ENCODE data around the gene UBXN11. TPM values are rescaled to one million over a fixed set of nuclear protein-coding genes. Genes with fewer than 3 reads are reported as not detected.

The UBXN11 gene
- total and polyA plus RNA-seq, 9 donors, result 4.2 to 13.9 (median 10.2) TPM

DNA sequence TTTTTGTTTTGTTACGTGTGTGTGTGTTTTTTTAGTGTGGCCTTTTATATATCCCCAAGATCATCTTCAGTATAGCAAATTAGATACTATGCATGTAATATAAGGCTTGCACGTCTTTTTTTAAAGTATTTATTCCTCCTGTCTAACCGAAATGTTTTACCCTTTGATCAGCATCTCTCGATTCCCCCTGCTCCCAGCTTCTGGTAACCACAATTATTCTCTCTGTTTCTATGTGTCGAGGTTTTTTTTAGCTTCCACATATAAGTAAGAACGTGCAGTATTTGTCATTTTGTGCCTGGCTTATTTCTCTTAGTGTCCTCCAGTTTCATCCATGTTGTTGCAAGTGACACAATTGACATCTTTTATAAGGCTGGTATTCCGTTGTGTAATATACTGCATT is 53.7 kb downstream of the UBXN11 start:
- Histone ChIP-seq H3K36me3 (ENCODE audit: control insufficient read depth, insufficient read depth, low read length) (peaks cover 30% of the 10 kb centered on the region), H3K9me3 (replicated peaks; ENCODE audit: control insufficient read depth, low read depth, low read length) (no peaks in the 10 kb centered on the region), H3K27ac (ENCODE audit: low read length) (no peak overlapping the region), H3K4me1 (ENCODE audit: control insufficient read depth, insufficient read depth, low read length) (no peaks in the 10 kb centered on the region), H3K27me3 (ENCODE audit: control insufficient read depth, insufficient read depth, low read length) (no peaks in the 10 kb centered on the region), H3K4me3 (ENCODE audit: low read length) (no peak overlapping the region)
- WGBS (ENCODE audit: insufficient coverage), result no CpG with 5 or more reads among the region's 7 CpGs
- no peak for DNase-seq

DNA sequence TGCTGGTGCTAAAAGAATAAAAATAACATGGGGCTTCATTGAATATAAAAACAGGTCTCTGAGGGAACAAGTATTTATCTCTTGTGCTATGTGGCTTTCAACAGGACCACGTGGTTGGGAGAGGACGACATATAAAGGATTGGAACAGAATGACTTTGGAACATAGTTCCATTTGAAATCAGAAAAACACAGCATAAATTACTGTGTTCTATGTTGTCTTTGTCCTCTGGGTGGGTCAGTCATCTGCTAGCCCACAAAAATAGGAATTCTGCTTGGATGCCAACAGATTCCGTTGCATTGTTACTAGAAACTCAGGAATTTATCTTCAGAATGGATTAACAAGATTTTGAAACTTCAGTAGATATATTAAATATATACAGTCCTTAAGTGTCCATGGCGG is 66.5 kb downstream of the UBXN11 start:
- H3K9me3 ChIP-seq (replicated peaks; ENCODE audit: control insufficient read depth, low read depth, low read length), result no peaks in the 10 kb centered on the region
- H3K27ac ChIP-seq (ENCODE audit: low read length), result no peak overlapping the region
- no CpG with 5 or more reads among the region's 4 CpGs for WGBS (ENCODE audit: insufficient coverage)
- H3K27me3 ChIP-seq (ENCODE audit: control insufficient read depth, insufficient read depth, low read length), result no peaks in the 10 kb centered on the region
- peaks cover 13% of the 10 kb centered on the region for H3K36me3 ChIP-seq (ENCODE audit: control insufficient read depth, insufficient read depth, low read length)
- no peak for DNase-seq
- H3K4me3 ChIP-seq (ENCODE audit: low read length), result no peak overlapping the region
- no peaks in the 10 kb centered on the region for H3K4me1 ChIP-seq (ENCODE audit: control insufficient read depth, insufficient read depth, low read length)

DNA sequence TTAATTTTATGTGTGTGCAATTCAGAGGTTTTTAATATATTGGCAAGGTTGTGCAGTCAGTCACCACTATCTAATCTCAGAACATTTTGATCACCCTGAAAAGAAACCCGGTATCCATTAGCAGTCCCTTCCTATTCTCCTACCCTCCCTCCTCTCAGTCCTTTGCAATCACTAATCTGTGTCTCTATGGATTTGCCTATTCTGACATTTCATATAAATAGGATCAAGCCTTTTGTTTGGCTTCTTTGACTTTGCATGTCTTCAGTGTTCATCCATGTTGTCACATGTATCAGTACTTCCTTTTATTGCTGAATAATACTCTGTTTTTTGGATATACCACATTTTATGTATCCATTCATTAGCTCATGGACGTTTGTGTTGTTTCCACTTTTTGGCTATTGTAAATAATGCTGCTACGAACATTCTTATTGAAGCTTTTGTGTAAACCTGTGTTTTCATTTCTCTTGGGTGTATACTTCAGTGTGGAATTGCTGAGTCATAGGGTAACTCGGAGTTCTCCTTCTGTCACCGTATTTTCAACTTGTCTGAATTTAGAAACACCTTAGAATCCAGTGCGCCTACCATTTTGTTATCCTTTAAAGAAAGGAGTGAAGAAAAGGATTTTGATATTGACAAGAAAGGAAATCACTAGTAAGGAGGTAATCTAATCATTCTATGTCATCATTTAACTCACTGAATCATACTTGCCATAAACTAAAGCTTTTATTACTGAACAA is 69.0 kb downstream of the UBXN11 start:
- Histone ChIP-seq H3K4me1 (ENCODE audit: control insufficient read depth, insufficient read depth, low read length) (peaks cover 4% of the 10 kb centered on the region), H3K4me3 (ENCODE audit: low read length) (no peak overlapping the region), H3K36me3 (ENCODE audit: control insufficient read depth, insufficient read depth, low read length) (no peaks in the 10 kb centered on the region), H3K9me3 (replicated peaks; ENCODE audit: control insufficient read depth, low read depth, low read length) (no peaks in the 10 kb centered on the region), H3K27ac (ENCODE audit: low read length) (no peak overlapping the region), H3K27me3 (ENCODE audit: control insufficient read depth, insufficient read depth, low read length) (no peaks in the 10 kb centered on the region)
- WGBS (ENCODE audit: insufficient coverage), result no CpG with 5 or more reads among the region's 6 CpGs
- DNase-seq, result peak; percentile 16

DNA sequence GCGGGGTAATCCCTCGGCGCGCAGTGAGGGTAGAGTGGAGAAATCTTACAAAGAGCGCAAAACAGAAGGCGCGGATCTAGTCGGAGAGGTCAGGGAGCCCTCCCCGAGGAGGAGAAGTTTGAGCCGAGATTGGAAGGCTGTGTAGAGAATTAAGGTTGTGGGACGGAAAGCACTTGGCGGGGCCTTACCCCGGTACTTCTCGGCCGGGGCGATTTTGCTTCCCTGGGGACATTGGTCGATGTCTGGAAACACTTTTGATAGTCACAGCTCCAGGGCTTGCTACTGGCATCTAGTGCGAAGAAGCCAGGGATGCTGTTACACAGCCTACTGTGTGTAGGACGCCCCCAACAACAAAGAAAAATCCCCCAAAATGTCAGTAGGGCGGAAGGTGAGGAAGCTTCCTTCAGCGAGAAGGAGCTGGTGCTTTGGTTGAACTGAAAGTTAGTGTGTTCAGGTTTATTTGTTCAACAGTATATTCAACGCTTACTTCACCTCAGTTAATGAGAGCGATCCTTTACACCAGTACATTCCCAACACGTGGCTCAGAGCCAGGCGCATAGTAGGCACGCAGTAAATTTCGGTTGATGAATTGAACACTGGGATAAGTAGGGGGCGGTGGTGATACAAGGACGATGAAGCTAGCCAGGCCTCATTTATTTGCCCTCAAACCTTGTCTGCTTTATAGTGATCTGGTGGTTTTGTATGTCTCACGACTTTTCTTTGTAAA is 71.6 kb downstream of the UBXN11 start:
- peak overlapping the region; percentile 90 for H3K4me3 ChIP-seq (ENCODE audit: low read length)
- H3K36me3 ChIP-seq (ENCODE audit: control insufficient read depth, insufficient read depth, low read length), result no peaks in the 10 kb centered on the region
- DNase-seq, result peak; percentile 44
- peaks cover 4% of the 10 kb centered on the region for H3K4me1 ChIP-seq (ENCODE audit: control insufficient read depth, insufficient read depth, low read length)
- WGBS (ENCODE audit: insufficient coverage), result 2% methylated on average over 18 of the region's 30 CpGs
- H3K27me3 ChIP-seq (ENCODE audit: control insufficient read depth, insufficient read depth, low read length), result no peaks in the 10 kb centered on the region
- H3K27ac ChIP-seq (ENCODE audit: low read length), result peak overlapping the region; percentile 96
- H3K9me3 ChIP-seq (replicated peaks; ENCODE audit: control insufficient read depth, low read depth, low read length), result no peaks in the 10 kb centered on the region

DNA sequence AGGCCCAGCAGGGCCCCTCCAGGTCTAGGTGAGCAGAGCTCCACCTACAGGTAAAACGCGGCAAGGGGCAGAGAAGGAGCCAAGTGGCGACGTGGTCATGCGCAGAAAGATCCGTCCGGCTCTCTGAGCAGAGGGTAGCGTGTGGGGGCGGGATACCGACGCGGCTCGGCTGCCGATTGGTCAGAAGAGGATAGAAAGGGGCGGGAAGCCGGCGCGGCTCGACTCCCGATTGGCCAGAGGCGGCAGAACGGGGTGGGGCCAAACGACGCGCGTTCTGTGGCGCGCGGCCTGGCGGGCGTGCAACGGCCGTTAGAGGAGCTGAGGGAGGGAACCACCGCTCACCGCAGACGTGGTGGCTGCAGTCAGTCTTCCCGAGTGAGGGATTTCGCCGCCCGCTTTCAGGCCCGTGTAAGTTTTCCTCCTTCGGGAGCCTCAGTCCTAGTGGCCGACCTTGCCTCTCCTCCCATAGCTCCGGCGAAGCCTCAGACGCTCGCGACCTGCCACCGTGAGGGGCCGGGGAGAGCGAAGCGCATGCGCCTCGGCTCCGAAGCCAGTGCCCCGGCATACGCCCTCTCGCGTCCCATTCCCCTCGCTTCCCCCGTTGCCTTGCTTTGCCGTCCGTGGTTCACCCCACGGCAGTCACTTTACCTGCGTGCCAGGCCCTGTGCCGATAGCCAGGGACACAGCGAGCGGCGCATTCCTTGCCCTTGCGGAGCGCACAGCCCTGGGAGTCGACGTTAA is 72.4 kb downstream of the UBXN11 start, which contains the start of gene CEP85:
Gene CEP85, plus strand, starts transcription at position 298 of the 741 bp plus-strand sequence. CDS start 5,584 bp downstream, outside the sequence.
- Histone ChIP-seq H3K4me3 (ENCODE audit: low read length) (peak within 1 kb of the TSS; percentile 90), H3K27ac (ENCODE audit: low read length) (peak within 1 kb of the TSS; percentile 96), H3K27me3 (ENCODE audit: control insufficient read depth, insufficient read depth, low read length) (no peaks in the 10 kb centered on the region), H3K9me3 (replicated peaks; ENCODE audit: control insufficient read depth, low read depth, low read length) (no peaks in the 10 kb centered on the region), H3K4me1 (ENCODE audit: control insufficient read depth, insufficient read depth, low read length) (peaks cover 4% of the 10 kb centered on the region), H3K36me3 (ENCODE audit: control insufficient read depth, insufficient read depth, low read length) (no peaks in the 10 kb centered on the region)
- WGBS (ENCODE audit: insufficient coverage), result under 1% methylated on average over 73 of the region's 73 CpGs
- peak; percentile 98 for DNase-seq

Other genes starting within 250 kb of the UBXN11 start
- 44.8 TPM for gene TRIM63, start 239.0 kb downstream of the UBXN11 start, total RNA-seq
- 10 to 100 TPM; 25.8 to 59.2 (median 40.8) TPM for gene TRIM63, start 239.0 kb downstream of the UBXN11 start, polyA plus RNA-seq (ENCODE audit: insufficient read depth in 1 of 8, insufficient read length in 8 of 8, low replicate concordance in 1 of 8)
- 7.0 TPM for gene PDIK1L, start 194.8 kb downstream of the UBXN11 start, total RNA-seq
- 1 to 10 TPM; 5.7 to 9.1 (median 6.5) TPM for gene PDIK1L, start 194.8 kb downstream of the UBXN11 start, polyA plus RNA-seq (ENCODE audit: insufficient read depth in 1 of 8, insufficient read length in 8 of 8, low replicate concordance in 1 of 8)
- 0.93 TPM for gene FAM110D, start 147.6 kb downstream of the UBXN11 start, total RNA-seq
- gene FAM110D, start 147.6 kb downstream of the UBXN11 start, polyA plus RNA-seq (ENCODE audit: insufficient read depth in 1 of 8, insufficient read length in 8 of 8, low replicate concordance in 1 of 8), result 1 to 10 TPM in 1 of 8 donors, under 1 TPM in 7; 0.71 to 1.0 (median 0.90) TPM
- not detected for gene C1orf232, start 137.7 kb downstream of the UBXN11 start, total RNA-seq
- gene C1orf232, start 137.7 kb downstream of the UBXN11 start, polyA plus RNA-seq (ENCODE audit: insufficient read depth in 1 of 8, insufficient read length in 8 of 8, low replicate concordance in 1 of 8), result not detected
- 20.7 TPM for gene ZNF593, start 136.7 kb downstream of the UBXN11 start, total RNA-seq
- 10 to 100 TPM; 18.7 to 25.8 (median 19.3) TPM for gene ZNF593, start 136.7 kb downstream of the UBXN11 start, polyA plus RNA-seq (ENCODE audit: insufficient read depth in 1 of 8, insufficient read length in 8 of 8, low replicate concordance in 1 of 8)
- gene ZNF593OS, start 134.8 kb downstream of the UBXN11 start, total RNA-seq, result 0.31 TPM
- gene ZNF593OS, start 134.8 kb downstream of the UBXN11 start, polyA plus RNA-seq (ENCODE audit: insufficient read depth in 1 of 8, insufficient read length in 8 of 8, low replicate concordance in 1 of 8), result 1 to 10 TPM in 4 of 8 donors, under 1 TPM in 4; 0.49 to 1.6 (median 0.95) TPM
- gene CNKSR1, start 129.1 kb downstream of the UBXN11 start, total RNA-seq, result 1.2 TPM
- gene CNKSR1, start 129.1 kb downstream of the UBXN11 start, polyA plus RNA-seq (ENCODE audit: insufficient read depth in 1 of 8, insufficient read length in 8 of 8, low replicate concordance in 1 of 8), result 1 to 10 TPM in 7 of 8 donors, under 1 TPM in 1; 0.81 to 5.2 (median 2.2) TPM
- not detected for gene CATSPER4, start 116.0 kb downstream of the UBXN11 start, total RNA-seq
- gene CATSPER4, start 116.0 kb downstream of the UBXN11 start, polyA plus RNA-seq (ENCODE audit: insufficient read depth in 1 of 8, insufficient read length in 8 of 8, low replicate concordance in 1 of 8), result under 1 TPM in 1 of 8 donors, not detected in 7; 0.06 TPM
- gene CEP85, start 72.4 kb downstream of the UBXN11 start, total RNA-seq, result 18.0 TPM
- gene CEP85, start 72.4 kb downstream of the UBXN11 start, polyA plus RNA-seq (ENCODE audit: insufficient read depth in 1 of 8, insufficient read length in 8 of 8, low replicate concordance in 1 of 8), result 10 to 100 TPM; 20.5 to 26.3 (median 22.0) TPM
- 12.2 TPM for gene SH3BGRL3, start 26.6 kb downstream of the UBXN11 start, total RNA-seq
- 10 to 100 TPM; 53.0 to 85.2 (median 61.9) TPM for gene SH3BGRL3, start 26.6 kb downstream of the UBXN11 start, polyA plus RNA-seq (ENCODE audit: insufficient read depth in 1 of 8, insufficient read length in 8 of 8, low replicate concordance in 1 of 8)
- gene CD52, start 11.3 kb upstream of the UBXN11 start, total RNA-seq, result 1.7 TPM
- 1 to 10 TPM; 1.1 to 3.8 (median 2.1) TPM for gene CD52, start 11.3 kb upstream of the UBXN11 start, polyA plus RNA-seq (ENCODE audit: insufficient read depth in 1 of 8, insufficient read length in 8 of 8, low replicate concordance in 1 of 8)
- gene CRYBG2, start 47.5 kb upstream of the UBXN11 start, total RNA-seq, result 0.22 TPM
- 1 to 10 TPM in 1 of 8 donors, under 1 TPM in 3, not detected in 4; 0.07 to 1.6 (median 0.16) TPM for gene CRYBG2, start 47.5 kb upstream of the UBXN11 start, polyA plus RNA-seq (ENCODE audit: insufficient read depth in 1 of 8, insufficient read length in 8 of 8, low replicate concordance in 1 of 8)
- gene ZNF683, start 66.1 kb upstream of the UBXN11 start, total RNA-seq, result not detected
- gene ZNF683, start 66.1 kb upstream of the UBXN11 start, polyA plus RNA-seq (ENCODE audit: insufficient read depth in 1 of 8, insufficient read length in 8 of 8, low replicate concordance in 1 of 8), result not detected
- not detected for gene LIN28A, start 104.2 kb upstream of the UBXN11 start, total RNA-seq
- under 1 TPM in 3 of 8 donors, not detected in 5; 0.03 to 0.04 (median 0.04) TPM for gene LIN28A, start 104.2 kb upstream of the UBXN11 start, polyA plus RNA-seq (ENCODE audit: insufficient read depth in 1 of 8, insufficient read length in 8 of 8, low replicate concordance in 1 of 8)
- gene DHDDS, start 125.7 kb upstream of the UBXN11 start, total RNA-seq, result 21.8 TPM
- gene DHDDS, start 125.7 kb upstream of the UBXN11 start, polyA plus RNA-seq (ENCODE audit: insufficient read depth in 1 of 8, insufficient read length in 8 of 8, low replicate concordance in 1 of 8), result 10 to 100 TPM; 16.2 to 28.5 (median 21.3) TPM
- 478 TPM for gene HMGN2, start 165.8 kb upstream of the UBXN11 start, total RNA-seq
- gene HMGN2, start 165.8 kb upstream of the UBXN11 start, polyA plus RNA-seq (ENCODE audit: insufficient read depth in 1 of 8, insufficient read length in 8 of 8, low replicate concordance in 1 of 8), result 100 to 1,000 TPM; 662 to 912 (median 763) TPM
- gene RPS6KA1, start 223.1 kb upstream of the UBXN11 start, total RNA-seq, result 5.3 TPM
- 10 to 100 TPM in 1 of 8 donors, 1 to 10 TPM in 7; 4.5 to 11.1 (median 6.6) TPM for gene RPS6KA1, start 223.1 kb upstream of the UBXN11 start, polyA plus RNA-seq (ENCODE audit: insufficient read depth in 1 of 8, insufficient read length in 8 of 8, low replicate concordance in 1 of 8)